Activated CD4-positive, alpha-beta T cell treated with anti-CD3 and anti-CD28 coated beads, Interleukin-2, amount 10 ng/mL, durations not matched to agents 24 days and 14 days (primary cell): ENCODE data around the gene CLDN9. TPM values are rescaled to one million over a fixed set of nuclear protein-coding genes. Genes with fewer than 3 reads are reported as not detected.
A peak's percentile ranks its signal among the peaks of the same experiment; 100 is the strongest.

Source experiments
- DNase-seq: peaks from one replicate; pipeline ENCODE4 v3.0.0; 2022
- H3K27ac Mint-ChIP-seq: one replicate; pipeline ENCODE4 v1.8.0; 2022; ENCODE audit warnings: mild to moderate bottlenecking, mixed read lengths
- H3K27me3 Mint-ChIP-seq: one replicate; pipeline ENCODE4 v1.8.0; 2022; ENCODE audit warnings: mixed read lengths
- H3K36me3 Mint-ChIP-seq: one replicate; pipeline ENCODE4 v1.8.0; 2022; ENCODE audit warnings: low read depth, mild to moderate bottlenecking, mixed read lengths
- H3K4me1 Mint-ChIP-seq: one replicate; pipeline ENCODE4 v1.8.0; 2021; ENCODE audit warnings: mixed read lengths
- H3K4me3 Mint-ChIP-seq: one replicate; pipeline ENCODE4 v1.8.0; 2022; ENCODE audit warnings: mild to moderate bottlenecking, moderate library complexity, mixed read lengths
- H3K9me3 Mint-ChIP-seq: one replicate; pipeline ENCODE4 v1.8.0; 2021; ENCODE audit warnings: mixed read lengths
- intact Hi-C: fragments of 100-400 bp; cut with micrococcal nuclease; formaldehyde crosslinking; loops from one replicate; pipeline ENCODE4 v1.15.1; 2023
- total RNA-seq: library from RNA; stranded (reverse); gene quantifications from 2 replicates; pipeline ENCODE4 v1.2.3, GENCODE V29; 2022

Gene CLDN9
- total RNA-seq, 1 donor from 2014 or later = not detected

- Mint-ChIP-seq H3K4me3 (peak overlapping the region; percentile 83), H3K27ac (peak overlapping the region; percentile 75), H3K4me1 (peaks cover 31% of the 10 kb centered on the region), H3K36me3 (peaks cover 16% of the 10 kb centered on the region), H3K9me3 (no peaks in the 10 kb centered on the region), H3K27me3 (peaks cover 24% of the 10 kb centered on the region)
- DNase-seq = peak; percentile 89
- intact Hi-C loops = loop anchor here (2.0 to 10.0 kb wide), 2 partner anchors 25 to 255 kb away; partner anchors contain the start of gene ZNF263
These were observed 16.9 kb downstream of the CLDN9 start for GRCh38 chr16:3029491-3030221.

- peaks cover 32% of the 10 kb centered on the region for H3K4me1 Mint-ChIP-seq
- peak overlapping the region; percentile 83 for H3K4me3 Mint-ChIP-seq
- H3K9me3 Mint-ChIP-seq = no peaks in the 10 kb centered on the region
- H3K36me3 Mint-ChIP-seq = peaks cover 16% of the 10 kb centered on the region
- DNase-seq = no peak
- no peak overlapping the region for H3K27ac Mint-ChIP-seq
- H3K27me3 Mint-ChIP-seq = peaks cover 32% of the 10 kb centered on the region
- intact Hi-C loops = no loop called here
These were observed 17.8 kb downstream of the CLDN9 start for GRCh38 chr16:3030222-3031212.

GRCh38 chr16:3032624-3033023, 19.9 kb downstream of the CLDN9 start:
- H3K27me3 Mint-ChIP-seq = peaks cover 45% of the 10 kb centered on the region
- intact Hi-C loops = no loop called here

GRCh38 chr16:3035289-3035971, 22.7 kb downstream of the CLDN9 start:
- Mint-ChIP-seq H3K27ac (no peak overlapping the region), H3K4me3 (no peak overlapping the region), H3K9me3 (no peaks in the 10 kb centered on the region), H3K27me3 (peaks cover 66% of the 10 kb centered on the region), H3K36me3 (no peaks in the 10 kb centered on the region), H3K4me1 (peaks cover 17% of the 10 kb centered on the region)
- DNase-seq = no peak
- intact Hi-C loops = no loop called here

More at GRCh38 chr16:3032624-3033023, 19.9 kb downstream of the CLDN9 start:
- peaks cover 2% of the 10 kb centered on the region for H3K36me3 Mint-ChIP-seq
- H3K27ac Mint-ChIP-seq = peak overlapping the region; percentile 2
- DNase-seq = no peak
- peaks cover 33% of the 10 kb centered on the region for H3K4me1 Mint-ChIP-seq
- no peak overlapping the region for H3K4me3 Mint-ChIP-seq
- no peaks in the 10 kb centered on the region for H3K9me3 Mint-ChIP-seq

GRCh38 chr16:3035972-3036725, 23.4 kb downstream of the CLDN9 start:
- DNase-seq = no peak
- H3K9me3 Mint-ChIP-seq = no peaks in the 10 kb centered on the region
- intact Hi-C loops = no loop called here
- no peak overlapping the region for H3K27ac Mint-ChIP-seq
- no peak overlapping the region for H3K4me3 Mint-ChIP-seq
- no peaks in the 10 kb centered on the region for H3K36me3 Mint-ChIP-seq
- H3K4me1 Mint-ChIP-seq = peaks cover 17% of the 10 kb centered on the region
- peaks cover 66% of the 10 kb centered on the region for H3K27me3 Mint-ChIP-seq

GRCh38 chr16:3036726-3037315, 24.1 kb downstream of the CLDN9 start, which contains the start of gene BICDL2:
TSS of gene BICDL2 (minus strand) at chr16:3036944. CDS start at chr16:3035496, 1,448 bp downstream.
- Mint-ChIP-seq H3K4me1 (peaks cover 17% of the 10 kb centered on the region), H3K4me3 (peak within 1 kb of the TSS; percentile 39), H3K9me3 (no peaks in the 10 kb centered on the region), H3K27ac (no peak within 1 kb of the TSS), H3K27me3 (peaks cover 68% of the 10 kb centered on the region), H3K36me3 (no peaks in the 10 kb centered on the region)
- no peak for DNase-seq
- intact Hi-C loops = no loop called here

GRCh38 chr16:3038256-3038655, 25.5 kb downstream of the CLDN9 start:
- Mint-ChIP-seq H3K27ac (no peak overlapping the region), H3K9me3 (no peaks in the 10 kb centered on the region), H3K4me1 (peaks cover 9% of the 10 kb centered on the region), H3K36me3 (no peaks in the 10 kb centered on the region), H3K27me3 (peaks cover 57% of the 10 kb centered on the region), H3K4me3 (no peak overlapping the region)
- no peak for DNase-seq
- intact Hi-C loops = no loop called here

- Mint-ChIP-seq H3K27me3 (peaks cover 55% of the 10 kb centered on the region), H3K4me3 (no peak overlapping the region), H3K27ac (no peak overlapping the region), H3K36me3 (peaks cover 1% of the 10 kb centered on the region), H3K9me3 (no peaks in the 10 kb centered on the region), H3K4me1 (peaks cover 13% of the 10 kb centered on the region)
- intact Hi-C loops = no loop called here
- peak; percentile 54 for DNase-seq
These were observed 26.2 kb downstream of the CLDN9 start for GRCh38 chr16:3038896-3039295.

GRCh38 chr16:3042376-3042775, 29.7 kb downstream of the CLDN9 start:
- Mint-ChIP-seq H3K27ac (no peak overlapping the region), H3K36me3 (peaks cover 2% of the 10 kb centered on the region), H3K9me3 (no peaks in the 10 kb centered on the region), H3K4me3 (no peak overlapping the region), H3K4me1 (peaks cover 15% of the 10 kb centered on the region), H3K27me3 (peaks cover 42% of the 10 kb centered on the region)
- DNase-seq = no peak
- intact Hi-C loops = loop anchor here (5.0 kb wide), 1 partner anchor 40 kb away; no protein-coding TSS in a partner anchor

- Mint-ChIP-seq H3K27ac (peak overlapping the region; percentile 87), H3K4me3 (peak overlapping the region; percentile 89), H3K4me1 (peaks cover 27% of the 10 kb centered on the region), H3K27me3 (peaks cover 27% of the 10 kb centered on the region), H3K36me3 (peaks cover 2% of the 10 kb centered on the region), H3K9me3 (no peaks in the 10 kb centered on the region)
- no peak for DNase-seq
- intact Hi-C loops = loop anchor here (5.0 kb wide), 1 partner anchor 42 kb away; no protein-coding TSS in a partner anchor
These were observed 32.0 kb downstream of the CLDN9 start for GRCh38 chr16:3044708-3045107.

GRCh38 chr16:3045758-3046640, 33.3 kb downstream of the CLDN9 start, which contains the start of gene MMP25:
TSS of gene MMP25 (plus strand) at chr16:3046561. CDS start at chr16:3046918, 357 bp downstream.
- Mint-ChIP-seq H3K4me3 (peak within 1 kb of the TSS; percentile 89), H3K27ac (peak within 1 kb of the TSS; percentile 87), H3K4me1 (peaks cover 36% of the 10 kb centered on the region), H3K36me3 (peaks cover 8% of the 10 kb centered on the region), H3K9me3 (no peaks in the 10 kb centered on the region), H3K27me3 (peaks cover 22% of the 10 kb centered on the region)
- intact Hi-C loops = no loop called here
- DNase-seq = peak; percentile 75
